Omental fat pad (tissue), 4 donors: ENCODE data around the gene SLC4A8. TPM values are rescaled to one million over a fixed set of nuclear protein-coding genes. Genes with fewer than 3 reads are reported as not detected.

Experiments
- ATAC-seq: fragments of 150-250 bp; one replicate; pipeline ENCODE4 v1.9.1; 2016; ENCODE audit warnings: mild to moderate bottlenecking, moderate library complexity; ENCODE audit not compliant: low FRiP score
- DNase-seq: peaks from one replicate; pipeline ENCODE4 v3.0.0-alpha.2; 2019; ENCODE audit warnings: low spot score
- CTCF ChIP-seq, 3 donors: fragments of 450-650 bp; IDR thresholded peaks; one replicate each; pipeline ENCODE4 v1.5.1; 2016 to 2017; ENCODE audit warnings: antibody characterized with exemption in 3 of 3, mild to moderate bottlenecking in 3 of 3, moderate library complexity in 2 of 3
- total RNA-seq, 4 donors: library from RNA; depleted of rRNA; stranded (reverse); fragments of >200 nt; gene quantifications; one replicate each; pipeline ENCODE4 v1.1.0, GENCODE V29; 2016

Gene SLC4A8
- total RNA-seq, 4 donors from 2014 or later = 0.37 to 4.7 (median 1.8) TPM

GRCh38 chr12:51390457-51390856, 34.2 kb upstream of the SLC4A8 start:
- ATAC-seq (no peak), DNase-seq (no peak)
- TF ChIP-seq CTCF (IDR thresholded peaks at IDR 0.05) = no peak

- no peak for TF ChIP-seq CTCF (IDR thresholded peaks at IDR 0.05)
- DNase-seq = no peak
- ATAC-seq = peak; percentile 28
These were observed 33.7 kb upstream of the SLC4A8 start for GRCh38 chr12:51390891-51391282.

- DNase-seq (no peak), ATAC-seq (peak; percentile 46)
These were observed 33.1 kb upstream of the SLC4A8 start, which contains the start of gene GALNT6 for GRCh38 chr12:51391283-51392123. Gene GALNT6, minus strand, starts transcription at chr12:51391406. Its CDS starts 11,625 bp downstream, at chr12:51379781.

GRCh38 chr12:51392556-51393237, 31.9 kb upstream of the SLC4A8 start:
- ATAC-seq = no peak
- no peak for DNase-seq
- TF ChIP-seq CTCF (IDR thresholded peaks at IDR 0.05) = no peak

More at GRCh38 chr12:51391283-51392123, 33.1 kb upstream of the SLC4A8 start, which contains the start of gene GALNT6:
- no peak for TF ChIP-seq CTCF (IDR thresholded peaks at IDR 0.05)

GRCh38 chr12:51393676-51394545, 30.7 kb upstream of the SLC4A8 start:
- no peak for TF ChIP-seq CTCF (IDR thresholded peaks at IDR 0.05)
- DNase-seq = no peak
- ATAC-seq = no peak

GRCh38 chr12:51395283-51396230, 29.1 kb upstream of the SLC4A8 start:
- no peak for TF ChIP-seq CTCF (IDR thresholded peaks at IDR 0.05)
- ATAC-seq (no peak), DNase-seq (no peak)
